Natural killer cell (primary cell): Measurements from ENCODE around the gene RNF11. TPM values are rescaled to one million over a fixed set of nuclear protein-coding genes. Genes with fewer than 3 reads are reported as not detected.
A peak's percentile ranks its signal among the peaks of the same experiment; 100 is the strongest.

Experiments
- ATAC-seq, 3 donors: fragments of 150-1000 bp in 2 of 3; fragments of 200-7000 bp in 1 of 3; cut with Tn5 transposase; 1 replicate in 1 of 3; 2 replicates in 2 of 3; pipeline ENCODE4 v1.10.0; 2021; ENCODE audit warnings: mild to moderate bottlenecking in 2 of 3, moderate library complexity in 2 of 3
- DNase-seq, 2 donors: peaks; one replicate each; pipeline versions ENCODE4 v3.0.0 to v3.0.0-alpha.2; 2013 to 2021; ENCODE audit warnings: mixed read lengths in 1 of 2
- H3K27ac ChIP-seq: one replicate; pipeline ENCODE4 v1.5.1; 2013; ENCODE audit warnings: mild to moderate bottlenecking, low read length
- H3K27me3 ChIP-seq: one replicate; pipeline ENCODE4 v1.6.1; 2013; ENCODE audit warnings: low read length; ENCODE audit not compliant: control insufficient read depth, insufficient read depth
- H3K36me3 ChIP-seq: one replicate; pipeline ENCODE4 v1.6.1; 2013; ENCODE audit warnings: low read length; ENCODE audit not compliant: control insufficient read depth, insufficient read depth
- H3K4me1 ChIP-seq: one replicate; pipeline ENCODE4 v1.6.1; 2013; ENCODE audit warnings: low read length; ENCODE audit not compliant: control insufficient read depth, insufficient read depth
- H3K4me3 ChIP-seq: one replicate; pipeline ENCODE4 v1.5.1; 2013; ENCODE audit warnings: low read length
- H3K9me3 ChIP-seq: one replicate; pipeline ENCODE4 v1.6.1; 2013; ENCODE audit warnings: low read length; ENCODE audit not compliant: control insufficient read depth, insufficient read depth
- H3K27ac Mint-ChIP-seq, 2 donors: one replicate each; pipeline ENCODE4 v1.8.0; 2022; ENCODE audit warnings: mild to moderate bottlenecking in 2 of 2, mixed read lengths in 2 of 2, moderate library complexity in 1 of 2
- H3K27me3 Mint-ChIP-seq, 2 donors: one replicate each; pipeline ENCODE4 v1.8.0; 2022; ENCODE audit warnings: low read depth in 2 of 2, mixed read lengths in 2 of 2
- H3K36me3 Mint-ChIP-seq: one replicate; pipeline ENCODE4 v1.8.0; 2022; ENCODE audit warnings: mixed read lengths
- H3K4me1 Mint-ChIP-seq, 2 donors: one replicate each; pipeline ENCODE4 v1.8.0; 2022; ENCODE audit warnings: mixed read lengths in 2 of 2
- H3K4me3 Mint-ChIP-seq: one replicate; pipeline ENCODE4 v1.8.0; 2022; ENCODE audit warnings: mild to moderate bottlenecking, moderate library complexity, mixed read lengths
- H3K9me3 Mint-ChIP-seq, 2 donors: one replicate each; pipeline ENCODE4 v1.8.0; 2022; ENCODE audit warnings: mixed read lengths in 2 of 2
- WGBS: methylation state at CpG from one replicate; pipeline ENCODE4 v1.1.7; 2013; ENCODE audit warnings: missing lambda C conversion rate; ENCODE audit not compliant: insufficient coverage; 5-methylcytosine and 5-hydroxymethylcytosine counted together
- intact Hi-C: fragments of 100-400 bp; cut with micrococcal nuclease; formaldehyde crosslinking; loops from one replicate; pipeline ENCODE4 v1.14.2; 2022
- total RNA-seq, 4 donors: library from RNA; stranded (reverse); fragments of 120-200 nt in 1 of 4; gene quantifications; one replicate each; pipeline versions ENCODE4 v1.2.3 to v1.2.4, GENCODE V29; 2013 to 2022
- TF ChIP-seq, protein P1 (sequence below): fragments of 200-600 bp; IDR thresholded peaks from one replicate; pipeline ENCODE4 v1.8.0; 2022; ENCODE audit warnings: antibody characterized with exemption

RNF11 gene
- total RNA-seq, 3 donors from 2014 or later (not counting 1 experiment from before 2014, with no cell fraction given): 68.3 to 89.5 (median 68.4) TPM

DNA sequence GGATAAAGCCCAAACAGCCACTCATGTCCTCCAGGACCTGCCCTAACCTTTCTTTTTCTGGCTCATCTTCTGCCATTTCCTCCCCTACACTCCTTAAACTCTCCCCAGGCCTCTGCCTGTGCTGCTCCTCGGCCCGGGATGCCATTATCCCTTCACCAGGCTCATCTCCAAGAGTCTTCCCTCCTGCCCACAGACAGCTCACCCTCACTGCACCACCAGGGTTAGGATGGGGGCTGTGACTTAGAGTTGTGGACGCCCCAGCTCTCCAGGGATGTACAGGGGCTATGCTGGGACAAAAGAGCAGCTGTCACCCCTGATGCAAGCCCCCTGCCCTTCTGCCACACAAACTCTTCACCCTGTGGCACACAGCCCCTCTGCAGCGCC is 62.2 kb downstream of the RNF11 start:
- Mint-ChIP-seq H3K4me1 (peaks cover 11 to 32% of the 10 kb centered on the region in 2 donors), H3K27ac (peak overlapping the region in 1 of 2 donors; percentile 52)
- intact Hi-C loops: no loop called here

DNA sequence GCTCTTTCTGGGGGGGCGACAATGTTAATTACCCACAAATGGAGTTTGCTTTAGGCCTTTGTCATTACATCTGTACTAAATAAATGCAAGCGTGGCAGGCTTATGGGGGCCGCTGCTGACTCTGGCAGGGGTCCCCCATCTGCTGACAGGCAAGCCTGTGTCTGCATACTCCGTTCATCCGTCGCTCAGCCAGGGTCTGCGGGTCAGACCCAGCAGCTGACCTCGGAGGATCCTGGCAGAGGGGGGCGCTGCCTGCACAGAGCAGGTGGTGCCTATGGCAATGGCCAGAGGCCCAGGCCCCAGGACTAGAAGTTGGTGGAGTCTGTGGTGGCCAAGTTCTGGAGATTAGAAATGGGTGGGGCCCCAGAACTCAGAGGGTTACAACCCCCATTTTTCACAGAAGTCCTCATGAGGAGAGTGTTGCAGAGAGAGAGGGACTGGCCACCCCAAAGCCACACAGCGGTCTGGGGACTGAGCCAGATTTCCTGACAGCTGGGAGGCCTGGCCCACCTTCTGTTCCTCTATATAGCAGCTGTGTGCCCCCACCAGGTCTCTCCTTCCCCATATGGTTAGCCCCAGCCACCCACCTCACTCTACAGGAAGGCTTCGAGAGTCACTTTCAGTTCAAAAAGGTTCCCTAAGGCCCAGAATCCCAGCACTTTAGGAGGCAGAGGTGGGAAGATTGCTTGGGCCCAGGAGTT is 63.3 kb downstream of the RNF11 start:
- H3K36me3 ChIP-seq: no peaks in the 10 kb centered on the region

More for the DNA sequence above, 62.2 kb downstream of the RNF11 start:
- ATAC-seq (no peak), DNase-seq (no peak)
- Histone ChIP-seq H3K27ac (no peak overlapping the region), H3K4me1 (peaks cover 13% of the 10 kb centered on the region), H3K4me3 (no peak overlapping the region), H3K36me3 (no peaks in the 10 kb centered on the region), H3K9me3 (no peaks in the 10 kb centered on the region), H3K27me3 (no peaks in the 10 kb centered on the region)
- no peaks in the 10 kb centered on the region for H3K36me3 Mint-ChIP-seq
- H3K9me3 Mint-ChIP-seq: no peaks in the 10 kb centered on the region
- peaks cover 0 to 4% of the 10 kb centered on the region in 2 donors for H3K27me3 Mint-ChIP-seq
- no peak overlapping the region for H3K4me3 Mint-ChIP-seq
- 94% methylated on average over 4 of the region's 4 CpGs for WGBS
- TF ChIP-seq, protein P1, sequence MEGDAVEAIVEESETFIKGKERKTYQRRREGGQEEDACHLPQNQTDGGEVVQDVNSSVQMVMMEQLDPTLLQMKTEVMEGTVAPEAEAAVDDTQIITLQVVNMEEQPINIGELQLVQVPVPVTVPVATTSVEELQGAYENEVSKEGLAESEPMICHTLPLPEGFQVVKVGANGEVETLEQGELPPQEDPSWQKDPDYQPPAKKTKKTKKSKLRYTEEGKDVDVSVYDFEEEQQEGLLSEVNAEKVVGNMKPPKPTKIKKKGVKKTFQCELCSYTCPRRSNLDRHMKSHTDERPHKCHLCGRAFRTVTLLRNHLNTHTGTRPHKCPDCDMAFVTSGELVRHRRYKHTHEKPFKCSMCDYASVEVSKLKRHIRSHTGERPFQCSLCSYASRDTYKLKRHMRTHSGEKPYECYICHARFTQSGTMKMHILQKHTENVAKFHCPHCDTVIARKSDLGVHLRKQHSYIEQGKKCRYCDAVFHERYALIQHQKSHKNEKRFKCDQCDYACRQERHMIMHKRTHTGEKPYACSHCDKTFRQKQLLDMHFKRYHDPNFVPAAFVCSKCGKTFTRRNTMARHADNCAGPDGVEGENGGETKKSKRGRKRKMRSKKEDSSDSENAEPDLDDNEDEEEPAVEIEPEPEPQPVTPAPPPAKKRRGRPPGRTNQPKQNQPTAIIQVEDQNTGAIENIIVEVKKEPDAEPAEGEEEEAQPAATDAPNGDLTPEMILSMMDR: no peak

DNA sequence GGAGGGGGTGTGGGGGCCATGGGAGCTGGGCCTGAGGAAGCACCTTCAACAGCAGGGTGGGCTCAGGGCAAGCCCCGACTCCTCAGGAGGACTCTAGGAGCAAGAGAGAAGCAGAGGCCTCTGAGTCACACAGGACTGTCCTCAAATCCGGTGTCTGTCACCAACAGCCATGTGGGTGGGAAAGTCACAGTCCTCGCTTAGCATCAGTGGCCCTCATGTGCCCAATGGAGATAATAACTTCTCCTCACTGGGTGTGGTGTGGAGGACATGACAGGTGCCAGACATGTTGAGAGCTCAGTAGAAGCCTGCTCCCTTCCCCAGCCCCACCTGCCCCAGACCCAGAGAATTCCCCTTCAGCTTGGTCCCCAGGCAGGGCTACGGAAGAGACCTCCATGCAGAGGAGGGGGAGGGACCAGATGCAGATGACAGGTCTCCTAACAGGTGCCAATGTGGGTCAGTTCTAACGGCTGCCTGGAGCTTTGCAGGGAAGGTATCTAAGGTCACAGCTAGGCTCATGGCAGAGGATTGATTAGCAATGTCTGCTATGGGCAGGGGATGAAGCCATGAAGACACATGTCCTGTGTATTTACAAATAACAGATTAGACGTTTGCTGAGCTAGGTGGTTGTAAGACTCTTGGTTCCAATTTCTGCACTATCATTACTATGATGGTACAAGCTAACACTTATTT is 64.1 kb downstream of the RNF11 start:
- Histone ChIP-seq H3K27ac (no peak overlapping the region), H3K4me1 (peaks cover 13% of the 10 kb centered on the region), H3K9me3 (no peaks in the 10 kb centered on the region), H3K36me3 (no peaks in the 10 kb centered on the region), H3K27me3 (no peaks in the 10 kb centered on the region), H3K4me3 (no peak overlapping the region)
- no peaks in the 10 kb centered on the region for H3K36me3 Mint-ChIP-seq
- no peaks in the 10 kb centered on the region for H3K9me3 Mint-ChIP-seq
- H3K27ac Mint-ChIP-seq: no peak overlapping the region
- peaks cover 0 to 4% of the 10 kb centered on the region in 2 donors for H3K27me3 Mint-ChIP-seq
- intact Hi-C loops: no loop called here
- no peak for DNase-seq
- H3K4me3 Mint-ChIP-seq: no peak overlapping the region
- TF ChIP-seq, protein P1: no peak
- no peak for ATAC-seq
- peaks cover 11 to 26% of the 10 kb centered on the region in 2 donors for H3K4me1 Mint-ChIP-seq
- 80% methylated on average over 6 of the region's 6 CpGs for WGBS

More for the DNA sequence above, 63.3 kb downstream of the RNF11 start:
- no peak overlapping the region for H3K4me3 Mint-ChIP-seq
- no peaks in the 10 kb centered on the region for H3K36me3 Mint-ChIP-seq
- no peaks in the 10 kb centered on the region for H3K9me3 Mint-ChIP-seq
- no peak for DNase-seq
- Histone ChIP-seq H3K27me3 (no peaks in the 10 kb centered on the region), H3K27ac (no peak overlapping the region), H3K9me3 (no peaks in the 10 kb centered on the region), H3K4me3 (no peak overlapping the region), H3K4me1 (peaks cover 13% of the 10 kb centered on the region)
- H3K27me3 Mint-ChIP-seq: peaks cover 0 to 4% of the 10 kb centered on the region in 2 donors
- no peak for ATAC-seq
- intact Hi-C loops: no loop called here
- 86% methylated on average over 11 of the region's 11 CpGs for WGBS
- peaks cover 11 to 32% of the 10 kb centered on the region in 2 donors for H3K4me1 Mint-ChIP-seq
- no peak overlapping the region for H3K27ac Mint-ChIP-seq
- TF ChIP-seq, protein P1: no peak
